DMS79 (cell line): ENCODE measurements around the gene METTL14.
"Not testable (repeated sequence)": the region's sequence is repeated elsewhere in the genome, so short reads cannot be mapped to it uniquely, and the experiment has no call there.

Experiments
- DNase-seq: peaks from one replicate; lab custom pipeline; 2025; lab: John Stamatoyannopoulos, UW

The METTL14 gene

DNA sequence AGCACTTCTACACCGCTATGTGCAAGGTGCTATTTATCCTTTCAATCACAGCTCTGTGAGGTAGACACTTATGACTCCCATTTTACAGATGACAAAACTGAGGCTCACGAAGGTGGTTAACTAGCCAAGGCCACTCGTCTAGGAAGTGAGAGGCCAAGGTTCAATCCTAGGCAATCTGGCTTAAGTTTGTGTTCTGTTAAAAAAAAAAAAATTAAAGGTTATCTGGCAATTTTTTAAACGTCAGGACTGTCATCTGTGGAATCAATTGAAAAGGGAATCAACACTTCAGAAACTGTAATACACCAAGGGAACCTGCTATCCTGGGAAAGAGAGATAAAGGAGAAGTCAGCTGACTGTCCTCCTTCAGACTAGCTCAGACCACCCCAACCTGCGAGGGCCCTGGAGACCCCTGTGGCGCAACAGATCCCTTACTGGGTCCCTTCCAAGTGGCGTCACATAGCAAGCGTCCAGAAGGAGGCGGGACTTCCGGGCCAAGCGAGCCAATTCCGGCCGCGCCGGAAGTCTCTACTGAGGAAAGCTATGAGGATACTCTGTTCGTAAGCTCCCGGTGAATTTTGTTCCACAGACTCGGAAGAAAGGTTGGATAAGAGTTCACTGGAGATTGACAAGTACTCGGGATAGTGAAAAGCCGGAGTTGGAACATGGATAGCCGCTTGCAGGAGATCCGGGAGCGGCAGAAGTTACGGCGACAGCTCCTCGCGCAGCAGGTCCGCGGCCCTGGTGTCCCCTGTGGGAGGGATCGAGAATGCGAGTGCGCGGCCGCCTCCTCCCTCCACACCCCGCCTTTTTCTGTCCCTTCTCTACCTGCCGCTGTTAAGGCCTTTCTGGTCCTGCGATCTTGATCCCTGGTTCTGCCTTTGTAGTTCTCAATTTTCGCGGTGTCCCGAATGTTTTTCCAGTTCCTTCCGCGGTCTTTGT, at the start of gene METTL14:
METTL14 (plus strand) TSS at position 520 of the 939 bp plus-strand sequence; CDS start at position 663, 143 bp downstream.
- DNase-seq, result peak; percentile 68

DNA sequence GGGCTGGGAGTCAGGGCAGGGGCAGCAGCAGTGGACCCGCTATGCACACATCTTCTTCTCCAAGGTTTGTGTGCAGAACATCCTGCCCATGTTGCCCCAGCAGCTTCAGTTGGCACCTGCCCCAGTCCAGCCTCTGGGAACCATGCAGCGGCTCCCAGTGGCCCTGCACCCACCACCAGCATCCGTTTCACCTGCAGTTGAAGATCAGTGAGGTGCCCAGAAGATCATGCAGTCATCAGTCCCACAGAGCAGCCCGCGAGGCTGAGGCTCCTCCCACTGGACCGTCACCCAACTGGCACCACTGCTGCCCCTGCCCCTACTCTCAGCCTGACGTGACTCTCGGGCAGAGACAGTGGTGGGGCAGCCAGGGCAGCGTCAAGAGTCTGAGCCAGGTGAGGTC, 49.1 kb upstream of the METTL14 start:
- not testable (repeated sequence) for DNase-seq

GRCh38 chr4:118664665-118665064, 20.5 kb upstream of the METTL14 start:
- not testable (repeated sequence) for DNase-seq

GRCh38 chr4:118669220-118669619, 16.0 kb upstream of the METTL14 start:
- DNase-seq, result not testable (repeated sequence)

DNA sequence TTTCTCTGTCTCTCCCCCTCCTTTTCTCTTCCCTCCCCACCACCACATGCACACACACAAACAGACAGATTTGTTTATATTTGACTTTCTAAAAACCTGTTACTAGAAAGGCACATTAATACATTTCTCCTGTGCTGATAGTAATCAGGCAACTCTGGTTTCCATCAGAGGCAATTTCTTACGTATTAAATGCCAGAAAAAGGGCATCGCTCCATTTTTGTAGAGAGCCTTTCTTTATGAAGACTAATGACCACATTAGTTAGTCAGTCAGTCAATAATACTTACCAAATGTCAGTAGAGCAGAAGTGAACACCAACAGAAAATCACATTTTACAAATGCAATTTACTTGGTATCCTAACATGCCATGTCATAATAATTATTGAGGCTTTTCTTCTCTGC, 14.2 kb upstream of the METTL14 start:
- DNase-seq, result not testable (repeated sequence)

DNA sequence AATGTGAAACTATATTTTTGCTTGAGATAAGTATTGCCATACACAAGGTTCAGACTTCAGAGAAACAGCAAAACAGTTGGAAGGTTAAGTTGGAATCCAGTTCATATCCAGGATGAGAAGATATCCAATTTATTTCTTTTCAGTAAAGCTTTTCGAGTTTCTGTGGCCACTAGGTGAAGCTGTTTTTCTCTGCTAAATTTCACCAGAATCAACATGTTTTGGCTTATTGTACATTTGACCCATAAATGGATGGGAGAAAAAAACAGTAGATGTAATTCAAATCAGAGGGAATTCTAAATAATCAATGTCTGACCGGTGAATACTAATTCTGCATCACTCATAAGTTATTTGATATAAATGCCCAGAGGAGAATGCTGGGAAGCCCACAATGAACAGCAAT, 9.1 kb upstream of the METTL14 start:
- DNase-seq, result no peak

- no peak for DNase-seq
Measured at GRCh38 chr4:118680808-118681207, 4.4 kb upstream of the METTL14 start.

- DNase-seq, result no peak
Measured at GRCh38 chr4:118682928-118683327, 2.3 kb upstream of the METTL14 start.

DNA sequence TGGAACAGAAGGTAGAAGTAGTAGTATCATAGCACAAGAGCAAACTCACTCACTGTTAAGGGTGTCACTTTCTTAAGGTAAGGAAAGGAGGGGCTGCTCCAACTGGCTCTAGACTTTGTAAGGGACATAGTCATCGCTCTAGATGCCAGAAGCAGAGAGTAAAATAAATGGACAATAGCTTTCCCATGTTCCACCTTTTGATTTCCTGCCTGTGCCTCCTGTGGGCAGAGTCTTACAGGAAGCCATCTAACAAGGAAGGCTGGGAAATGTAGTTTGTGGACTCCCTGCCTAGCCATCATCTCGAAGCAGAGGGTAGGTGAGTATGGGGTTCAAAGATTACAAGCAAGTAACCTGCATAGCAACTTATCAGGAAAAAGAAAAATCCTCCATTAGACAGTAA, 1.7 kb upstream of the METTL14 start:
- no peak for DNase-seq

DNA sequence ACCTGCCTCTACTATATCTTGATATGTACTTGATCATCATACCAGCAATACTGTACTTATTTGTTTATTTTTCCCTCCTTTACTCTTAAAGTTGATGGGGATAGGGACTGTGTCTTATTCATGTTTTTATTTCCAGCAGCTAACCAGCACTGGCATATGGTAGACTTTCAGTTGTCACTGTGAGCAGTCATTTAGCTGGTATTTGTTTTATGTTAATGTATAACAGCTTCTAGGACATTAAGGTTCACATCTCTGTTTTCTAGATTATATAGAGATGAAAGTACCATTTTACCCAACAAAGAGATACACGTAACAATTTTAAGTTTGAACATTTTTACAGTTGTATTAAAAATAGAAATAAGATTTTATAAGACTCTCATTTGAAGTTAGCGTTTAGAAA, 17.9 kb downstream of the METTL14 start:
- DNase-seq, result no peak

DNA sequence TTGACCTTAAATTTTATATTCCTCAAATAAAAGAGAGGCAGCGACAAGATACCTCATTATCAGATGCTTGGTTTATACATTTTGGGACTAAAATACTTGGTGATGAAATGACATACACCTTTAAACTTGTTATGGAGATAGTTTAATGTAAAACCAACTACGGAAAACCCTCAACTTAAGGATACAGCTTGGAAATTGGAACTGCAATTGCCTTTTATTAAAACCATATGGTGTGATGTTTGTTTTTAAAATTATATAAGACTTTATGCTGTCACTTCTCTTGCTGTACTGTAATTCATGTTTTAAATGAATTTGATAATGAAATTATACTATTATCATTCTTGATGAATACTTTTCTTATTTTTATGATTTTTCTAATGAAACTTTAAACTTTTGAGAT, 25.9 kb downstream of the METTL14 start:
- DNase-seq, result no peak

GRCh38 chr4:118712872-118713271, 27.7 kb downstream of the METTL14 start:
- DNase-seq, result no peak

DNA sequence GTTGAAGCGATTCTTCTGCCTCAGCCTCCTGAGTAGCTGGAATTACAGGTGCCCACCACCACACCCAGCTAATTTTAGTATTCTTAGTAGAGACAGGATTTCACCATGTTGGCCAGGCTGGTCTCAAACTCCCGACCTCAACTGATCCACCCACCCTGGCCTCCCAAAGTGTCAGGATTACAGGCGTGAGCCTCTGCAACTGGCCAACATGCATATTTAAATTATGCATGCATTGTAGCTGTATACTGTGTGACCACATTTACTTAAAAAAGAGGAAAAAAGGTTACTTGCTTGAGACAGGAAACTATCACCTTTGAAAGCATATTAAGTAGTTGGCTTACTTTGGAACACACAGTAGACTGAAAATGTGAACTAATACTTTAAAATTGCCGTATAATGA, 29.5 kb downstream of the METTL14 start:
- DNase-seq, result no peak

- no peak for DNase-seq
Measured at GRCh38 chr4:118716304-118716703, 31.1 kb downstream of the METTL14 start.

DNA sequence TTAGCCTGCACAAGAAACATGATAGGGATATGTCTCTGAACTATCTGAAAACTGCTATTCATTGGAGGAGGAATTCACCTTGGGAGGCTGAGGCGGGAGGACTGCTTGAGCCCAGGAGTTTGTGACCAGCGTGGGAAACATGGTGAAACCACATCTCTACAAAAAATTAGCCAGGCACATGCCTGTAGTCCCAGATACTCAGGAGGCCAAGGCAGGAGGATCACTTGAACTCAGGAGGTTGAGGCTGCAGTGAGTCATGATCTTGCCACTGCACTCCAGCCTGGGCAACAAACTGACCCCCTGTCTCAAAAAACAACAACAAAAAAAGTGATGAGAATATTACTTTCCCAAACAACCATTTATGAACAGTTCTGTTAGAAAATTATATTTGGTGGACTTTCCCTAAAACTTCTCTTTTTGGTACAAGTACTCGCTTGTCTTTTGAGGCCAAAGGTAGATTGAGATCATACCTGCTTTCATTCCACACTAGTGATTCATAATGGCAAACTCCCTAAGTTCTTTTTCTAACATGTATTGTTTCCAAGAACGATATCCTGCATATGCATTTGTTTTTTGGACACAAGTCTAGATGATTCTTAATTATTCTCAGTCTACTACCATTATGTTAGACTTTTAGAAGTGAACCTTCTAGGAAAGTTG, 33.4 kb downstream of the METTL14 start:
- no peak for DNase-seq

DNA sequence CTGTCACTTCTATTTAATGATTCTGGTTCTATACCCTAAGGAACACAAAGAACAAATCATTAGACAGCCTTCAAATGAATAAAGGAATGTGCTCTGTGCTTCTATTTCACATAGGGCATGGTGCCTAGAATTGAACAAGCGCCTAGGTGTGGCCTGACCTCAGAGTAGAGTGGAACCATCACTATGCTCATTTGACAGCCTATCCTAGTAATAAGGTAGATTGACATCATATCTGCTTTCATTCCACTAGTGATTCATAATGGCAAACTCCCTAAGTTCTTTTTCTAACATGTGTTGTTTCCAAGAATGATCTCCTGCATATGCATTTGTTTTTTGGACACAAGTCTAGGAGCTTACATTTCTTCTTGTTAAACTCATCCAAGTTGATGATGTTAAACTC, 36.6 kb downstream of the METTL14 start:
- DNase-seq, result no peak

GRCh38 chr4:118723369-118723768, 38.2 kb downstream of the METTL14 start:
- no peak for DNase-seq

- DNase-seq, result no peak
Measured at GRCh38 chr4:118727360-118727759, 42.2 kb downstream of the METTL14 start.

DNA sequence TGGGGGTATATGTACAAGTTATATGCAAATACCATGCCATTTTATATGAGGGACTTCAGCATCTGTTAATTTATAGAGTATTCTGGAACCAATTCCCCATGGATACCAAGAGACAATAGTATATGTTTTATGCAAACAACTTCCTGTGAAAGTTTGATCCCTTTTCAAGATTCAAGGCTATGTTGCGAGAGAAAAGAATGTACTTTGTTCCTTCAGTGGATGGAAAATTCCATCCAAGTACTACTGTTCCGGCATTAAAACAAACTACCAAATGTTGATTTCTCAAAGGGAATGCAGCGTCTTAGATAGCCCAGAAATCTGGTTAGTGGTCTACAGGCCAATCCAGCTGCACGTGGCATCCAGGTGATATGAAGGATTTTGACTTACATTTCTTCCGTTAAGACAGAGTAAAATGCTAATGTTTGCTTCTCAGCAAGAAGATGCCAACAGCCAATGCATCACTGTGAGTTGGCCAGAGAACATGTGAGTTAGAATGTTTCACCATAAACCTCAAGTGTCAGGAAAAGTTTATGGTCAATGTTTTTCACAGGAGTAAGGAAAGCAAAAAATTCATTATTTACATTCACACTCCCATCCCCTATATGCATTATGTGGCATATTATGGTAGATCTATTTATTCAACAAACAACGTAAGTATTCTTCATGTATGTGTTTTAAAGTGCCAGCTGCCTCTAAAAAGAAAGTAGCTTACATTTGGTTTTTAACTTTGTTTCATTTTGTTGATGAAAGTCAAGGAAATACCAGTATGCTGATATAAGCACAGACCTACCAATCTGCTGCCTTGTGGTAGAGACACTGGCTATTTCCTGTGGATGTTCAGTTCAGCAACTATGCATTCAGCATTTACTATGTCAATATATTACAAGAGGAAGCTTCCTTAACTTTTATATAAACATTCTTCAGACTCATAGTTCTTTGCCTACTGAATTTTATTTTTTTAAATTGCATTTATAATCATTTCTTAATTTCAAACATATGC, 44.4 kb downstream of the METTL14 start:
- DNase-seq, result no peak

- no peak for DNase-seq
Measured at GRCh38 chr4:118730683-118731082, 45.5 kb downstream of the METTL14 start.

- no peak for DNase-seq
Measured at GRCh38 chr4:118732591-118733330, 47.6 kb downstream of the METTL14 start.
